Caco-2 (cell line): ENCODE measurements around the gene RANGAP1. TPM values are rescaled to one million over a fixed set of nuclear protein-coding genes. Genes with fewer than 3 reads are reported as not detected.

Source experiments
- BruUV-seq: library from RNA; stranded (reverse); fragments of 400-500 nt; replicated peaks from 2 replicates; lab custom pipeline; 2021; lab: Mats Ljungman, UMichigan
- CTCF ChIA-PET: fragments of 300-600 bp; sonication (Branson Sonifier 250); formaldehyde crosslinking; loops from one replicate; lab custom pipeline; 2022; ENCODE audit warnings: antibody characterized with exemption; lab: Charles Lee
- POLR2A ChIA-PET: fragments of 300-600 bp; sonication (Branson Sonifier 250); formaldehyde crosslinking; loops from one replicate; lab custom pipeline; 2022; ENCODE audit warnings: antibody characterized with exemption; lab: Charles Lee
- DNase-seq, 2 experiments: peaks; one replicate each; pipeline versions ENCODE4 v3.0.0 to v3.0.0-alpha.2; 2020 to 2022
- H3K27me3 ChIP-seq: replicated peaks from 2 replicates; pipeline ENCODE4 v1.6.0; 2011; ENCODE audit warnings: low read length; ENCODE audit not compliant: control insufficient read depth, insufficient read depth
- H3K36me3 ChIP-seq: 2 replicates; pipeline ENCODE4 v1.5.1; 2011; ENCODE audit warnings: low read length; ENCODE audit not compliant: control insufficient read depth, insufficient read depth
- H3K4me1 ChIP-seq: fragments of 250-450 bp; sonication (Bioruptor Pico); 2 replicates; pipeline ENCODE4 v1.5.1; 2020; ENCODE audit warnings: mild to moderate bottlenecking
- H3K4me3 ChIP-seq: 2 replicates; pipeline ENCODE4 v1.5.1; 2011; ENCODE audit warnings: low read depth, mild to moderate bottlenecking, control low read depth, low read length
- H3K9me3 ChIP-seq: fragments of 250-450 bp; sonication (Bioruptor Pico); 2 replicates; pipeline ENCODE4 v1.5.1; 2020; ENCODE audit warnings: mild to moderate bottlenecking, moderate library complexity
- H3K27ac Mint-ChIP-seq: one replicate; pipeline ENCODE4 v1.8.0; 2022; ENCODE audit warnings: mixed read lengths; ENCODE audit not compliant: unreplicated experiment
- H3K27me3 Mint-ChIP-seq: one replicate; pipeline ENCODE4 v1.8.0; 2022; ENCODE audit warnings: mixed read lengths; ENCODE audit not compliant: insufficient read depth, unreplicated experiment
- H3K36me3 Mint-ChIP-seq: one replicate; pipeline ENCODE4 v1.8.0; 2022; ENCODE audit warnings: mild to moderate bottlenecking, mixed read lengths; ENCODE audit not compliant: insufficient read depth, unreplicated experiment
- H3K4me1 Mint-ChIP-seq: one replicate; pipeline ENCODE4 v1.8.0; 2022; ENCODE audit warnings: low read depth, mixed read lengths; ENCODE audit not compliant: unreplicated experiment
- H3K4me3 Mint-ChIP-seq: one replicate; pipeline ENCODE4 v1.8.0; 2022; ENCODE audit warnings: mild to moderate bottlenecking, moderate library complexity, mixed read lengths; ENCODE audit not compliant: unreplicated experiment
- H3K9me3 Mint-ChIP-seq: one replicate; pipeline ENCODE4 v1.8.0; 2022; ENCODE audit warnings: mixed read lengths; ENCODE audit not compliant: unreplicated experiment
- intact Hi-C: fragments of 100-400 bp; cut with micrococcal nuclease; formaldehyde crosslinking; loops from one replicate; pipeline ENCODE4 v1.10.0; 2022; ENCODE audit not compliant: unreplicated experiment
- total RNA-seq: library from RNA; stranded (reverse); gene quantifications from 2 replicates; pipeline ENCODE4 v1.2.3, GENCODE V29; 2022
- TF ChIP-seq, protein P1 (sequence below), 2 experiments: fragments of 200-600 bp in 1 of 2; IDR thresholded peaks; 1 replicate in 1 of 2; 2 replicates in 1 of 2; pipeline versions ENCODE4 v1.5.1 to v1.8.0; 2011 to 2022; ENCODE audit warnings: antibody characterized with exemption in 1 of 2, control low read depth in 1 of 2, inconsistent platforms in 1 of 2, low read depth in 1 of 2, low read length in 1 of 2, mild to moderate bottlenecking in 1 of 2, moderate library complexity in 1 of 2; ENCODE audit not compliant: insufficient read depth in 1 of 2, severe bottlenecking in 1 of 2, unreplicated experiment in 1 of 2

RANGAP1 gene
- total RNA-seq, 1 experiment from 2014 or later: 106 TPM

DNA sequence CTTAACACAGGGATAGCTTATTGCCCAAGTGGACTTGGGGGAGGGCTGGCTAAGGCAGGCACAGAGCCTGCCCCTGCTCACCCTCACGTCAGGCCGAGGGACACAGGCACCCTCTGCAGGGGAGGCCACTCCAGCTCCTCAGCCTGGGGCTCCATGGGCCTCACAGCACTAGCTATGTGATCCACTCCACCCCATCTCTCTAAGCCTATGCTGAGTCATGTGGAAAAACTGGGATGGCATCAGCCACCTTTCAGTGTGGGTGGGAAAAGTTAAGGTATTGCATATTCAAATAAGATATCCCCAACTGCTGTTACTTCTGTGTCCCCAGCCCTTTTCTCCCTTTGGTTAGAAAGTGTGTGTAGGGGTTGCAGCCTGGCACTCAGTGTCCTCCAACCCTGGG, 22.3 kb downstream of the RANGAP1 start:
- H3K27me3 ChIP-seq: no peaks in the 10 kb centered on the region
- no peak overlapping the region for H3K4me3 Mint-ChIP-seq
- CTCF ChIA-PET: interaction anchor here (0.6 kb wide), 1 partner anchor 1397 kb away, joined by 3 read pairs; no protein-coding TSS in a partner anchor
- DNase-seq: no peak
- no peaks in the 10 kb centered on the region for H3K9me3 Mint-ChIP-seq
- POLR2A ChIA-PET: no interaction called here
- H3K36me3 ChIP-seq: peaks cover 1% of the 10 kb centered on the region
- BruUV-seq: no TSS peak
- no peaks in the 10 kb centered on the region for H3K27me3 Mint-ChIP-seq
- H3K27ac Mint-ChIP-seq: no peak overlapping the region
- H3K4me3 ChIP-seq: no peak overlapping the region
- TF ChIP-seq, protein P1, sequence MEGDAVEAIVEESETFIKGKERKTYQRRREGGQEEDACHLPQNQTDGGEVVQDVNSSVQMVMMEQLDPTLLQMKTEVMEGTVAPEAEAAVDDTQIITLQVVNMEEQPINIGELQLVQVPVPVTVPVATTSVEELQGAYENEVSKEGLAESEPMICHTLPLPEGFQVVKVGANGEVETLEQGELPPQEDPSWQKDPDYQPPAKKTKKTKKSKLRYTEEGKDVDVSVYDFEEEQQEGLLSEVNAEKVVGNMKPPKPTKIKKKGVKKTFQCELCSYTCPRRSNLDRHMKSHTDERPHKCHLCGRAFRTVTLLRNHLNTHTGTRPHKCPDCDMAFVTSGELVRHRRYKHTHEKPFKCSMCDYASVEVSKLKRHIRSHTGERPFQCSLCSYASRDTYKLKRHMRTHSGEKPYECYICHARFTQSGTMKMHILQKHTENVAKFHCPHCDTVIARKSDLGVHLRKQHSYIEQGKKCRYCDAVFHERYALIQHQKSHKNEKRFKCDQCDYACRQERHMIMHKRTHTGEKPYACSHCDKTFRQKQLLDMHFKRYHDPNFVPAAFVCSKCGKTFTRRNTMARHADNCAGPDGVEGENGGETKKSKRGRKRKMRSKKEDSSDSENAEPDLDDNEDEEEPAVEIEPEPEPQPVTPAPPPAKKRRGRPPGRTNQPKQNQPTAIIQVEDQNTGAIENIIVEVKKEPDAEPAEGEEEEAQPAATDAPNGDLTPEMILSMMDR (IDR thresholded peaks at IDR 0.05; ENCODE audit: insufficient read depth in 1 of 2, low read depth in 1 of 2, low read length in 1 of 2, severe bottlenecking in 1 of 2, unreplicated experiment in 1 of 2): no peak
- H3K4me1 Mint-ChIP-seq: no peaks in the 10 kb centered on the region
- H3K9me3 ChIP-seq: no peaks in the 10 kb centered on the region
- intact Hi-C loops: no loop called here
- peaks cover 57% of the 10 kb centered on the region for H3K36me3 Mint-ChIP-seq
- no peaks in the 10 kb centered on the region for H3K4me1 ChIP-seq

DNA sequence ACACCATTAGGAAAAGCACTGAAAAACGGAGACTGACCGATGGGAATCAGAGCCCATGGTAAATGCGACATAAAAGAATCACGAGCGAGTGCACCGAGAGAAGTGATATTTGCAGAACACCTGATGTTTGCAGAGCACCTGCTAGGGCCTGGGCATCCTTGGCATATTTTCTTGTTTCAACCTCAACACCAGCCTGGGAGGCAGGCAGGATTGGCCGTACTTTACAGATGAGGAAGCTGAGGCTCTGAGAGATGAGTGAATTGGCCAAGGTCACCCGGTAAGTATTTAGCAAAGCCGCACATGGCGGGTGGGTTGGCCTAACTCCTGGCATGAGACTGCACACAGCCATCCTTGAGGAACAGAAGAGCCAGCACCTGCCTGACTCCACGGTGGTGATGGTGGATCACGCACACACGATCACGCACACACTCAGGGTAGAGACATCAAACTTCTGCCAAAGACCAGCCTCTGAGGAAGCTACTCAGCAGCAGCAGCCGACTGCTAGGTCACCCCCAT, 23.7 kb downstream of the RANGAP1 start:
- BruUV-seq: no TSS peak
- H3K4me3 ChIP-seq: no peak overlapping the region
- Mint-ChIP-seq H3K27me3 (no peaks in the 10 kb centered on the region), H3K4me3 (no peak overlapping the region), H3K27ac (no peak overlapping the region), H3K36me3 (peaks cover 53% of the 10 kb centered on the region), H3K4me1 (no peaks in the 10 kb centered on the region), H3K9me3 (no peaks in the 10 kb centered on the region)
- CTCF ChIA-PET: no interaction called here
- POLR2A ChIA-PET: no interaction called here
- peaks cover 1% of the 10 kb centered on the region for H3K36me3 ChIP-seq
- no peaks in the 10 kb centered on the region for H3K27me3 ChIP-seq
- TF ChIP-seq, protein P1 (IDR thresholded peaks at IDR 0.05; ENCODE audit: insufficient read depth in 1 of 2, low read depth in 1 of 2, low read length in 1 of 2, severe bottlenecking in 1 of 2, unreplicated experiment in 1 of 2): no peak
- H3K4me1 ChIP-seq: no peaks in the 10 kb centered on the region
- DNase-seq: no peak
- H3K9me3 ChIP-seq: no peaks in the 10 kb centered on the region
- intact Hi-C loops: no loop called here

DNA sequence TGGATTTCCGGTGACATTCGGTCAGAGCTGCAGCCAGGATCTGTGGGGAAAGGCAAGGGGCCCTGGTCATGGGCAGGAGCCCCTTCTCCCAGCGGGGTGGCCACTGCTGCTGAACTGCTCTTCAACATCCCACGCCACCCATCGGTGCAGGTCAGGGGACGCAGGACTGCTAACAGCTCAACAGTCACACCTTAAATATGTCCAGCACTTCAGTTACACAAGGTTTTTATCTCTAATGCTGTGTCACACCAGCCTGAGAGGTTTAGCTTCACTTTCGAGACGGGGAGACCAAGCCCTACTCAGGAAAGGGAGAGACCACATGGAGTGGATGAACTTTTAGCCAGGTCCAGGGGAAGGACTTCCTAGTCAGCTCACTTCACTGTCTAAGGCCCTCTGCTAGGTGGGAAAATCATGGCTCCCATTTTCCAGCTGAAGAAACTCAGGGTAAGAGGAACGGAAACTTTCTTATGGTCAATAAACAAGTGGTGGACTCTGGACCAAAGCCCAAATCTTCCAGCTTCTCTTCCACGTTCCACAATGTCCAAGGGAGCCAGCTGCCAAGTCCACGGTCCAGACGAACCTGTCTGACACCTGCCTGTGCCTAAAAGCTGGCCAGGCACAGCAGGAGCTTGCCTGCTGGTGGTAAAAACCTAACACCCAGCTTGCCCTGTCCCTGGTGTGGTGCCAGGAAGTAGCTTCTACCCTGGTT, 24.3 kb downstream of the RANGAP1 start:
- H3K36me3 Mint-ChIP-seq: peaks cover 53% of the 10 kb centered on the region
- DNase-seq: no peak
- H3K4me1 Mint-ChIP-seq: no peaks in the 10 kb centered on the region
- no peaks in the 10 kb centered on the region for H3K9me3 Mint-ChIP-seq
- Histone ChIP-seq H3K4me1 (no peaks in the 10 kb centered on the region), H3K9me3 (no peaks in the 10 kb centered on the region), H3K27me3 (no peaks in the 10 kb centered on the region), H3K4me3 (no peak overlapping the region), H3K36me3 (peaks cover 2% of the 10 kb centered on the region)
- ChIA-PET CTCF (no interaction called here), POLR2A (interaction anchor here (0.5 kb wide), 1 partner anchor 25 kb away, joined by 3 read pairs; no protein-coding TSS in a partner anchor)
- no TSS peak for BruUV-seq
- H3K27me3 Mint-ChIP-seq: no peaks in the 10 kb centered on the region
- intact Hi-C loops: no loop called here
- no peak overlapping the region for H3K4me3 Mint-ChIP-seq
- no peak overlapping the region for H3K27ac Mint-ChIP-seq
- TF ChIP-seq, protein P1 (IDR thresholded peaks at IDR 0.05; ENCODE audit: insufficient read depth in 1 of 2, low read depth in 1 of 2, low read length in 1 of 2, severe bottlenecking in 1 of 2, unreplicated experiment in 1 of 2): no peak
